CD4-positive, alpha-beta T cell treated with Interleukin-6 at 100 ng/mL for 8 hours (primary cell): ENCODE measurements around the gene CASP10.
"Not testable (repeated sequence)": the region's sequence is repeated elsewhere in the genome, so short reads cannot be mapped to it uniquely, and the experiment has no call there.

ENCODE experiments used
- DNase-seq: peaks from one replicate; pipeline ENCODE4 v3.0.0-alpha.2; 2020; ENCODE audit warnings: mixed read lengths, low spot score

Gene CASP10

DNA sequence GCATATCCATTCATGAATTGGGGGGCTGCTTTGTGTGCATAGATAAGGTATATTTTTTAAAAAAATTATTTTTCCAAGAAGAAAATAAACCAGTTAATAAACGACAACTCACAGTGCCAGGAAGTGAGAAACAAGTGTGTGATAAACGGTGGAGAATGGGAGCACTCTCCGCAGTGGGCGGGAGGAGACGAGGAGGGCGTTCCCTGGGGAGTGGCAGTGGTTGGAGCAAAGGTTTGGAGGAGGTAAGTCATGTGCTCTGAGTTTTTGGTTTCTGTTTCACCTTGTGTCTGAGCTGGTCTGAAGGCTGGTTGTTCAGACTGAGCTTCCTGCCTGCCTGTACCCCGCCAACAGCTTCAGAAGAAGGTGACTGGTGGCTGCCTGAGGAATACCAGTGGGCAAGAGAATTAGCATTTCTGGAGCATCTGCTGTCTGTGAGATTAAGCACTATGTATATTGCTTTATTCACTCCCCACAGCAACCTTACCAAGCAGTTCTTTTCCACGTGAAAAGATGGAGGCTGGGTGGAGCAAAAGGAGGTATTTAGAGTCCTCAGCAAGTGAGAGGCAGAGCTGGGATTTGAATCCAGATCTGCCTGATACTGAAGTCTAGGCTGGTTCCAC lies 50.4 kb downstream of the CASP10 start:
- DNase-seq: peak; percentile 88

DNA sequence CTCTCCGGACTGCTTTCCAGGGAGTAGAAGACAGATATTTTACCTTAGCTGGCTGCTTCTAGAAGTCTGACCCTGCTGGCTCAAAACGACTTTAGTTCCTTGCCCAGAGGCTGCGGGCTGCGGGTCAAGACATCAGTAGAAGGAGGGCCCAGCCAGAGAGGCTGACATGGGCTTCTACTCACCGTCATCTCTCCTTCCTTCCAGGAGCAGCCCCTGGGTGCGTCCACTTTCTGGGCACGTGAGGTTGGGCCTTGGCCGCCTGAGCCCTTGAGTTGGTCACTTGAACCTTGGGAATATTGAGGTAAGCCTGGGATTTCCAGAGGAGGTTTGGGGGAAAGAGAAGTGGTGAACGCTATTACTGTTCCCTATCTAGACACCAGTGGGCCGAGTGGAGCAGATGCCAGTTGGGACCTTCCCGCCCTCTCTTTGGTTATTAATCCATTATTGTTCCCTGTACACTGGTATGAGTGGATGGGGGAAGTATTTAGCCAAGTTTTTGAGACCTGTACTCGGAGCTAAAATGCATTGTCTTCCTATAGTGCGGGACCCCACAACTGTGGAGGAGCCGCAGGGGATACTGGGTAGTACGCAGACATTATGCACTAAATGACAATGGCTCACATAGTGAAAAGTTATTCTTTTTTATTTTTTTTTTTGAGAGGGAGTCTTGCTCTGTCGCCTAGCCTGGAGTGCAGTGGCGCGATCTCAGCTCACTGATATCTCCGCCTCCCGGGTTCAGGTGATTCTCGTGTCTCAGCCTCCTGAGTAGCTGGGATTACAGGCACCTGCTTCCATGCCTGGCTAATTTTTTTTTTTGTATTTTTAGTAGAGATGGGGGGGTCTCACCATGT lies 51.1 kb downstream of the CASP10 start:
- no peak for DNase-seq

DNA sequence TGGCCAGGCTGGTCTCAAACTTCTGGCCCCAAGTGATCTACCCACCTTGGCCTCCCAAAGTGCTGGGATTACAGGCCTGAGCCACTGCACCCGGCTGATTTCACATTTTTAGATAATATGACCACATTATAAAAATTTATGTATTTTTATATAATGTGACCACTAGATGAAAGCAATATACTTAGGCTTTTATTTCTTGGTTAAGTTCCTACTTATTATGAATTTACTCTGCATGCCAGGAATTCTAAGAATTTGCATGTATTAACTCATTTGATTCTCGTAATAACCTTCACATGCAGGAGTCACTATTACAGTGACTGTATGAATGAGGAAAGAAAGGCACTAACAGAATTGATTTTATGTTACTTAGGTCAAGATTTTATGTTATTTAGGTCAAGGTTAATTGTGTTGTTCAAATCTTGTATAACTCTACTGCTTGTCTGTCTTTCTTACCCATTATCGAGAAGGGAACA lies 51.8 kb downstream of the CASP10 start:
- DNase-seq: no peak

DNA sequence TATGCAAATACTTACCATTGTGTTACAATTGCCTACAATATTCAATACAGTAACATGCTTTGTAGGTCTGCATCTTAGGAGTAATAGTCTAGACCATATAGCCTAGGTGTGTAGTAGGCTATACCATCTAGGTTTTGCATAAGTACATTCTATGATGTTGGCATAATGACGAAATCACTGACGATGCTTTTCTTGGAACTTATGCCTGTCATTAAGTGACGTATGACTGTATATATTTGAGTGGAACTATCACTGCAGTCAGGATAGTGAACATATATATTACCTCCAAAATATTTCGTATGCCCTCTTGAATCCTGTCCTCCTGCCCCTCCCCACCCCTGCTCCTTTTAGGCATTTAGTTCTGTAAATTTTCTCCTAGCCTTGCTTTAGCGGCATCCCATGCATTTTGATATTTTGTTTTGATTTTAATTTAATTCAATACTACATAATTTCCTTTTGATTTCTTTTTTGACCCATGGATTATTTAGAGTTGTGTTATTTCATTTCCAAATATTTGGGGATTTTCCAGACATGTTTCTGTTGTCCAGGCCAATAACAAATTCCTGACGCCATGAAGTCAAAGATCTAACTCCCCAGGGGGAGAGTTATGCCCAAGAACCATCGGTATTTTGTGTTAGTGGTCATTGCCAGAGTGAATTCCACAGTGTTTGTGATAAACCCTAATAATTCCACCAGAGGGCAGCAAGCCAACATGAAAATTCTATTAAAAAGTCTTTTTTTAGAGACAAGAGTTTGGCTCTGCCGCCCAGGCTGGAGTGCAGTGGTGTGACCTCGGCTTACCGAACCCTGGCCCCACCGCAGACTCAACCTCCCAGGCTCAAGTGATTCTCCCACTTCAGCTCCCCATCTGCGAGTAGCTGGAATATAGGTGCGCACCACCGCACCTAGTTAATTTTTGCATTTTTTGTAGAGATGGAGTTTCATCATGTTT lies 53.2 kb downstream of the CASP10 start:
- peak; percentile 66 for DNase-seq

DNA sequence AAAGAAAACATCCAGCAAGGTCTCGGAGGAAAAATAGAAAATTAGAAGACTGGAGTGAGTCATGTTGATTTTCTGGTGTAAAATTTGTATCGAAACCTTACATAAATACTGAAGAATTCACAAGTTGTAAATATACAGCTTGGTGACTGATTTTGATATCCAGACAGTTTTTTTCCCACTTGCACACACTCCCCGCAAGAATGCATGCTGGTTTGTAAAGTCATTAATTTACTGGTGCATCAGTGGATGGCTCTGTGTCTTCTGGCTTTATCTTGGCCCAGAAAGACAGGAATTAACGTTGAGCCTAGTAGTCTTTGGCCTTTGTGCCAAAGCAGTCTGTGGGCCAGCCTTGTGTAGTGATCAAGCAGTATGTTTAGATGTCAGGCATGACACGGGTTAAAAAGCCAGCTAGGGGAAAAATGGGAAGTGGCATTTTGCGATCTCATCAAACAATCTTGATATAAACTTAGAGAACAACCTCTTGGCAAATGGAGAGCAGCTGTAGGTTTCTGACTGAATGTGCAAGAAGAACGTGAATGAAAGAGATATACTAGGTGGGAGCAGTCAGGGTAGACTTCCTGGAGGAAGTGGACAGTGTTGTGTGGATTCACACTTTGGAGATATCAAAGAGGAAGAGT lies 54.7 kb downstream of the CASP10 start:
- no peak for DNase-seq

DNA sequence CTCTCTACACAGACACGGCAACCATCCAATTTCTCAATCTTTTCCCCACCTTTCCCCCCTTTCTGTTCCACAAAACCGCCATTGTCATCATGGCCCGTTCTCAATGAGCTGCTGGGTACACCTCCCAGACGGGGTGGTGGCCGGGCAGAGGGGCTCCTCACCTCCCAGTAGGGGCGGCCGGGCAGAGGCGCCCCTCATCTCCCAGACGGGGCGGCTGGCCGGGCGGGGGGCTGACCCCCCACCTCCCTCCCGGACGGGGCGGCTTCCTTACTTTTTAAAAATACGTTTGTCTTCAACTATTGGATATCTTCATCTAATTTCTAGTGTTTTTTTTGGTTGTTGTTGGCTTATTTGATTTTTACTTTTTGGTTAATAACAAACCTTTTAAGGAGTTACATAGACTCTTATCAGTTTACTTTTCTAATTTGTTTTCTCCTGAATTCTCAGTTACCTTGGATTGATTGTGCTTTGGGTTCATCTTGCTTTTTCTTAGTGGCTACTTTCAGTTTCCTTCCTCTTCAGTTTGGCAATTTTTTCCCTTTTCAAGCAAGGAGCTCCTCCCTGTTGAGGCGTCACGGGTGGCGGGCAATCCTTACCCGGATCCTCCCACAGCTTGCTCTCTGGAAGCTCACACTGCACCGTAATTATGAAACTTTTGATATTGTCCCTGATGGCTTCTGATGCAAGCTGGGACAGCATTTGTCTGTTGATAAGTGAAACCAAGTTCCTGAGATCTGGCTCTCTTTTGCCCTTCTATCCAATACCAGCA lies 56.4 kb downstream of the CASP10 start:
- DNase-seq: not testable (repeated sequence)

DNA sequence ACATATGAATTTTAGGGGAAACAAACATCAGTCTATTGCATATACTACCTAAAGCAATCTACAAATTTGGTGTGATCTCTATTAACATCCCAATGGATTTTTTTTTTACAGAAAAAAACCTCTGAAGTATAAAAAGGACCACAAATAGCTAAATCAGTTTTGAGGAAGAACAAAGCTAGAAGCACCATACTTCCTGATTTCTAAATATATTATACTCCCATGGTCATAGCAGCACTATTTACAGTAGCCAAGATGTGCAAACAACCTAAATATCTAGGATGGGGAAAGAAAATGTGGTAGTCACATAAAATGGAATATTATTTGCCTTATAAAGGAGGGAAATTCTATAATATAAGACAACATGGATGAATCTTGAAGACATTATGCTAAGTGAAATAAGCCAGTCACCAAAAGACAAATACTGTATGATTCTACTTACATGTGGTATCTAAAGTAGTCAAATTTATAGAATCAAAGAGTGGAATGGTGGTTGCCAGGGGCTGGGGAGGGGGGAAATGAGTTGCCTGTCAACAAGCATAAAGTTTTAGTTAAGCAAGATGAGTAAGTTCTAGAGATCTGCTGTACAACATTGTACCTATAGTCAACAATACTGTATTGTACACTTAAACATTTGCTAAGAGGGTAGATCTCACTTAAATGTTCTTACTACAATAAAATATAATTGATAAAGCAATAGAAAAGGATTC lies 59.8 kb downstream of the CASP10 start:
- DNase-seq: no peak

DNA sequence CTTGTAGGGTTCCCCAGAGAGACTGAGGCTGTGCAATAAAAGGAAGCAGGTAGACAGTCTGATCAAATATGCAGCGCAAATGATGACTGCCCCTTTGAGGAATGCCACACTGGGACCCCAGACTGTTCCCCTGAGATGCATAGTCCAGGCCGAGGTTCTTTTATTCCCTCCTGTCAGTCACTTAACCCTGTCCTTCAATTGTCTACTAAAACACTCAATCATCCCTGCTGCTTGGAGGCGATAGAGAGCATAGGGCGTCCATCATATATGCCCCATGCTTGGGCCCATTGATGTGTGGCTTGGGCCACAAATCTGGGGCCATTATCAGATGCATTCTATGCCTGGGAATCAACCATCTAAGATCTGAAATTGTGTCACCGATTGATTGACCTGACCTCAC lies 61.9 kb downstream of the CASP10 start:
- no peak for DNase-seq

DNA sequence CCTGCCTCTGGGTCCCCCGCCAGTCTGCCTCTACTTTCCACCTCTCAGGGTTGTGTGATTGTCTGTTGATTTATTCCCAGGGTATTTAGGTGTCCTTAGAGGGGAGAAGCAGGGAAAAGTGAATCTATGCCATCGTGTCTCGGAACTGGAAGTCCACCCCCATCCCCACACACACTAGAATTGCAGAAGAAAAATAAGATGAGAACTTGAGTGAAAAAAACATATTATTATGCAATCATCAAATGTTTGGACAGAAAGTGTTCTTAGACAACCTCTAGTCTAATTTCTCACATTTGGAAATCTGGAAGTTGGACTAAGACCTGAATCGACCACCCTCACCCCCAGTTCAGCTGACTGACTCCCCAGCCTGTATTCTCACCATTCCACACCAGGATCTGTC lies 63.3 kb downstream of the CASP10 start:
- DNase-seq: no peak

DNA sequence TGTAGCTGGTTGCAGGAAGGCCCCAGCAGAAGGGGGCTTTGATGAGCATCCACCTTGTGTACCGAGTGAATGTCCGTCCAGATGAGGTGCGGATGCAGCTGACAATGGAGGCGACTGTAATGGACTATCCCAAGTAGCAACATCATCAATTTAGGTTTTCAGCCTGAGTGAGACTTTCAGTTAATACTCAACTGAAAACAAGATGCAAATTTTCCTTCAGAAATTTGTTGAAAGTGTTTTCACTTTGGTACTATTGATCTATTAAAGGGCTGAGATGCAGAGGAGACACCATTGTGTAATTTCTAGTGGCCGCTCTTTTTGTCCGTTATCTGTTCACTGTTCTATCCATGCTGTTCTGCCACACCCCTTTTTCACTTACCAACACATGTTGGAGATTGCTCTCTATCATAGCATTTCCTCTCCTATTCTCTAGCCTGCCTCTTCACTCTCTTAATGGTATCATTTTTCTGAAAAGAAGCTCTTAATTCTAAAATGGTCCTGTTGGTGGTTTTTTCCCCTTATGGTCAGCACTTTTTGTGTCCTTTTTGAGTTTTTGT lies 65.4 kb downstream of the CASP10 start:
- DNase-seq: no peak

DNA sequence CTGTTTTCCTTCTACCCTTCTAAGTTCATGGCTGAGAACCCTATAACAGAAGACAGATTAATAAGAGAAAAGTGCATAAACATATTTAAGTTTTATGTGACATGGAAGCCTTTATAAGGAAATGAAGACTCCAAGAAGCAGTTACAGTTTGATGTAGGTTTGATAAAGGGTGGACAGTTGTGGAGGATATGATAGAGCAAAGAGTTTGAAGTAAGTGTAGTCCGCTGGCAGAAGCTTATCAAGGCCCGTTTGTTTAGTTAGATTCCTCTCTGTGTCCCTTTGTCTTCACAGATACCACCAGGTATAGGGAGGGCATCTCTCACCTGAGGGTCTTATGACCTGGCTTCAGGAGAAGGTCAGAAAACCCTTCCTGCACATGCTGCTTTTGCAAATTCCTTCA lies 66.9 kb downstream of the CASP10 start:
- no peak for DNase-seq

DNA sequence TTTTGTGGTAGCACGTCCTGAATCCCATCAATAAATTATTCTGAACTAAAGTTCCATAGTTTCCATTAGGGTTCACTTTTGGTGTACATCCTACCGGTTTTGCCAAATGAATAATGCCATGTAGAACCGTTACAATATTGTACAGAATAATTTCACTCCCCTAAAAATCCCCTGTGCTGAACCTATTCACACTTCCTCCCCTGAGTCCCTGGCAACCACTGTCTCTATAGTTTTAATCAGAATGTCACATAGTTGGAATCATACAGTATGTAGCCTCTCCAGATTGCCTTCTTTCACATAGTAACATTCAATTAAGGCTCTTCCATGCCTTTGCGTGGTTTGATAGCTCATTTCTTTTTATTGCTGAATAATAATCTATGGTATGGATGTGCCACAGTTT lies 67.8 kb downstream of the CASP10 start:
- no peak for DNase-seq

DNA sequence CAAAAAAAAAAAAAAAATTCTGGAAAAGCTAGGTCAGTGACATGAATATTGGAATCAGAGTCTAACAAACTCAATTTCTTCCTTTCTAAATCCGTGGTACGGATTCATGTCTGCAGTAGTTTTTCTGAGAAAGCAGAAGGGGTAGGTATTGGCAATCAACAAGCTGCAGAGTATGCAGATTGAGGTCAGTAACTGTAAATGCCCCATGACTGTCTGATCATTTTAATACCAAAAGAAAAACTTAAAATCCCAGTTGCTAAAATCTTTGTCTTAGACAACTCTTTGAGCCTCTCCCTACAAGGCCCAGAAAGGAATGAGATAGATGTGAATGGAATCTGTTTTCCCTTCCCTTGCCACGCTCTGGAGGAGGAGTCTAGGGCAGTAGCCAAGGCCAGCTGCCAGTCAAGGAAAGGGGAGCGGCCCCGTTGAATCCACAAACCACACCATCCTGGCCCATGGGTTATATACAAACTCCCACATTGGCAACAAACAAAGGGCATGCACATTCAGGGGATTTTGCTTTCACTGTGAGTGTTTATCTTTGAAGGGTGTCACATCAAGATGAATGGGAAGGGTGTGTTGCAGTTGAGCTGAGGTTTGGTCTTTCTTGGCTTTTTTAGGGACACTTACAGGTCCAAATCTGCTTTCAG lies 71.3 kb downstream of the CASP10 start:
- DNase-seq: peak; percentile 23

DNA sequence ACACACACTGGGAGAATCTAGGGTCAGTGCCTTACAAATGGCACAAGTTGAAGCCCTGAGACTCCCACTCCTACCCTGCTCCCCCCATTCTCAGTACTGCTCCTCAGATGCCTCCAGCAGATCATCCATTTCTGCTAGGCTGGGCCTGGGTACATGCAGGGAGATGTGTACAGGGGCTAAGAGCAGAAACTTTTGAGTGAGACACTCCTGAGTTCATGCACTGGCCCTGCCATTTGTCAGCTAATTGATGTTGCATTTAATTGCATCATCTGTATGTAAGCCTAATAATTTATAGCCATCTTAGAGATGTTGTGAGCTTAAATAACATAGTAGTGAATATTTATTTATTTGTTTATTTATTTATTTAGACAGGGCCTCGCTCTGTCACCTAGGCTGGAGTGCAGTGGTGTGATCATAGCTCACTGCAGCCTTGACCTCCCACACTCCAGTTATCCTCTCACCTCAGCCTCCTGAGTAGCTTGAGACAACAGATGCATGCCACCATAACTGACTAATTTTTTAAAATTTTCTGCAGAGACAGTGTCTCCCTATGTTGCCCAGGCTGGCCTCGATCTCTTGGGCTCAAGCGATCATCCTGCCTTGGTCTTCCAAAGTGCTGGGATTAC lies 72.6 kb downstream of the CASP10 start:
- no peak for DNase-seq

DNA sequence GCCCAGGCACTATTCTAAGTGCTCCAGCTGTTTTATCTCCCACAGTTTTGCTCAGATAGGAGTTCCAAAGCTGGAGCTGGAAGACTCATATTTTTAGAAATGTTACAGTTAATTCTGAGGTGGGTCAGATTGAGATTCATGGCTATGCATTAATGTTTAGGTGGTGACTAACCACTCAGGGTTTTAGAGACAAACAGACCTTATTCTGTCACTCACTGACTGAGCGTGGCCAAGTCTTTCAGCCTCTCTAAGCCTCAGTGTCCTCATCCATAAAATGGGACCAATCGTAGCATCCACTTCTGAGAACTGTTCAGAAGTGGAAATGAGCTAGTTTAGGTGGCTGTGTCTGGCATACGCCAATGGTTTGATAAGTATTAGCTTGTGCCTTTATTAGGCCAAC lies 73.1 kb downstream of the CASP10 start:
- no peak for DNase-seq

DNA sequence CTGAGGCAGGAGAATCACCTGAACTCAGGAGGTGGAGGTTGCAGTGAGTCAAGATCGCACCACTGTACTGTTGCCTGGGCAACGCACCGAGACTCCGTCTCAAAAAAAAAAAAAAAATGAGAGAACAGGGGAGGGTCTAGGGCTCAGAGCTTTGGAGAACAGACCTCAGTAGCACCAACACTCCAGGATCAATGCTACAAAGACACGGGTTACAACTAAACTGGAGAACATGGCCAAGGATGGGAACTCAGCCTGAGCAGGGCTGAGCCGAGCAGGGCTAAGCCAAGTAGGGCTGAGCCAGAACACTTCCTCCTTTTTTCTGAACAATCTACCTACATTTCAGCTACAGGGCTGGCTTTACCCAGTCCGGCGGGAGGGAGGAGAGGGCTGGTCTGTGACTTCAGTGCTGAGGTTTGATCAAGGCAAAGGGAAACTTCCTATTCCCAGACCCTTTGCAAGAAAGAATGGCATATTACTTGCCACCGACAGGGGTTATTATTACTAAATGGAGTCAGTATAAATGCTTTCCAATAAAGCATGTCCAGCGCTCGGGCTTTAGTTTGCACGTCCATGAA lies 74.5 kb downstream of the CASP10 start:
- DNase-seq: peak; percentile 43

DNA sequence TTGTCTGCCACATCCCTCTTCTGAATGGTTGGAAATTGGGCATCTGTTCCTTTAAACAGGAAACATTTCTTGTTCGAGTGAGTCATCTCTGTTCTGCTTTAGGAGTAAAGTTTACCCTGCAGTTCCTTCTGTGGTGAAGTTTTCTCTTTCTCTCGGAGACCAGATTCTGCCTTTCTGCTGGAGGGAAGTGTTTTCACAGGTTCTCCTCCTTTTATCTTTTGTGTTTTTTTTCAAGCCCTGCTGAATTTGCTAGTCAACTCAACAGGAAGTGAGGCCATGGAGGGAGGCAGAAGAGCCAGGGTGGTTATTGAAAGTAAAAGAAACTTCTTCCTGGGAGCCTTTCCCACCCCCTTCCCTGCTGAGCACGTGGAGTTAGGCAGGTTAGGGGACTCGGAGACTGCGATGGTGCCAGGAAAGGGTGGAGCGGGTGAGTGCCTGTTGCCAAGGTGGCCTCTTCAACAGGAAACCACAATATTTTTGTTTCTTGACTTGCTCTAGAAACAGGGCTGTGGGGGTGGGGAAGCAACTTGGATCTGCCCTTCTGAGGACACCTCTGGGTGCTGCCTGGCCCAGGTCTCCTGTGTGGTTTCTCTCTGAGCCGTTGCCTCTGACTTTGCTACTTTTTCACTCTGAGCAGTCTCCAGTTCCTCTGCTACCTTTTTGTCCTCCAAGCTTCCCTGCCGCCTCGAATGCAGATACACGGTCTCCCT lies 75.2 kb downstream of the CASP10 start:
- peak; percentile 97 for DNase-seq
